Hepatocyte (in vitro differentiated cells): ENCODE measurements around the gene OR2AK2.

ENCODE experiments used
- CTCF ChIP-seq: fragments of 200-600 bp; sonication (generic); IDR thresholded peaks from 2 replicates; pipeline ENCODE4 v1.5.1; 2016; ENCODE audit warnings: antibody characterized with exemption, mild to moderate bottlenecking; ENCODE audit not compliant: poor library complexity
- EZH2 ChIP-seq: fragments of 200-600 bp; sonication (generic); IDR thresholded peaks from 2 replicates; pipeline ENCODE4 v1.6.1; 2016; ENCODE audit warnings: antibody characterized with exemption, mild to moderate bottlenecking, borderline replicate concordance

DNA sequence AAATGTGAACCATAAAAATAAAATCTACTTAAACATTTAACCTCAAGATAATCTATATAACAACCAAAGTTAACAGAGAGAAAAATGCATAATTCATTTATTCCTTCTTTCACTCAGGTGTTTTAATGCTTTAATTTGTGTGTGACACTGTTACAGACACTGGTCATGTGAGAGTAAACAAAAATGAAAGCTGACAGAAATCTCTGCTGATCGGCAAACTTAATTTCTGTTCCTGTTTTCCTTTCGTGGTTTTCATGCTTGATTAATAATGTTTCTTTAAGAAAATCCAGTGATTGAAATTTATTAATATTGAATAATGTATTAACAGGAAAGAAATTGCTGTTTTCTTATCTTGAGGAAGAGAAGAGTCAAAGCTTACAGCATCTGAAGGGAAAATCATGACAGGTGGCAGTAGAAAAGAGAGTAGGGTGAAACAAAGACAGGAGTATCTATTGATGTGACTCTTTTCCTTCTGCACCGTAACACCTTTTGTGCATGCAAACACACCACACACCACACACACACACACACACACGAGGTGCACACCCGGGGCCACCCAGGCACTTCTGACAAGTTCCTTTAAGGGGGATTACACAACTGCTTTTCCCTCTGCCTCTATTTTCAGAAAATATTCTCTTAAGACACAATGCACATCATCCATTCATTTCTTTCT is 1.6 kb downstream of the OR2AK2 start:
- TF ChIP-seq CTCF, result no peak
- no peak for TF ChIP-seq EZH2
